OCI-LY7 (cell line): ENCODE data around the gene SEPTIN12. TPM values are rescaled to one million over a fixed set of nuclear protein-coding genes. Genes with fewer than 3 reads are reported as not detected.

Experiments
- BruUV-seq: library from RNA; stranded (reverse); fragments of 400-500 nt; replicated peaks from 2 replicates; lab custom pipeline; 2021; lab: Mats Ljungman, UMichigan
- CTCF ChIA-PET: fragments of 300-600 bp; sonication (Branson Sonifier 250); formaldehyde crosslinking; loops from one replicate; lab custom pipeline; 2022; ENCODE audit warnings: antibody characterized with exemption; ENCODE audit not compliant: unreplicated experiment; lab: Charles Lee
- POLR2A ChIA-PET: fragments of 300-600 bp; sonication (Branson Sonifier 250); formaldehyde crosslinking; loops from one replicate; lab custom pipeline; 2022; ENCODE audit warnings: antibody characterized with exemption; lab: Charles Lee
- DNase-seq: peaks from one replicate; pipeline ENCODE4 v3.0.0-alpha.2; 2015; ENCODE audit warnings: low spot score
- H2AFZ ChIP-seq: fragments of 200-600 bp; sonication (generic), shearing (Covaris generic); 2 replicates; pipeline ENCODE4 v1.6.1; 2014; ENCODE audit warnings: mild to moderate bottlenecking, antibody characterized with exemption, low read length, moderate library complexity
- H3K27ac ChIP-seq: fragments of 200-600 bp; sonication (generic); 2 replicates; pipeline ENCODE4 v1.5.1; 2014; ENCODE audit warnings: mixed run types, low read depth, mild to moderate bottlenecking, moderate library complexity, low read length, inconsistent platforms; ENCODE audit not compliant: poor library complexity, severe bottlenecking
- H3K36me3 ChIP-seq: fragments of 200-600 bp; sonication (generic); 2 replicates; pipeline ENCODE4 v1.6.1; 2014; ENCODE audit warnings: mild to moderate bottlenecking, antibody characterized with exemption, low read length, moderate library complexity, mixed read lengths; ENCODE audit not compliant: insufficient read depth
- H3K4me1 ChIP-seq: fragments of 200-600 bp; sonication (generic); 2 replicates; pipeline ENCODE4 v1.5.1; 2014; ENCODE audit warnings: mild to moderate bottlenecking, low read length; ENCODE audit not compliant: insufficient read depth, poor library complexity, severe bottlenecking
- H3K4me2 ChIP-seq: fragments of 200-600 bp; sonication (generic); 2 replicates; pipeline ENCODE4 v1.6.1; 2014; ENCODE audit warnings: mild to moderate bottlenecking, low read length
- H3K4me3 ChIP-seq: fragments of 200-600 bp; sonication (generic); 2 replicates; pipeline ENCODE4 v1.5.1; 2014; ENCODE audit warnings: mild to moderate bottlenecking, low read depth, low read length; ENCODE audit not compliant: poor library complexity, severe bottlenecking
- H3K79me2 ChIP-seq: fragments of 200-600 bp; sonication (generic); 2 replicates; pipeline ENCODE4 v1.6.1; 2016; ENCODE audit warnings: low read depth, mild to moderate bottlenecking, low read length, moderate library complexity, mixed read lengths; ENCODE audit not compliant: insufficient read depth
- H3K9me2 ChIP-seq: fragments of 200-600 bp; sonication (generic); 2 replicates; pipeline ENCODE4 v1.6.1; 2016; ENCODE audit warnings: mild to moderate bottlenecking, low read length, mixed read lengths; ENCODE audit not compliant: insufficient read depth
- H3K9me3 ChIP-seq: fragments of 200-600 bp; sonication (generic); 2 replicates; pipeline ENCODE4 v1.6.1; 2014; ENCODE audit warnings: mild to moderate bottlenecking, mixed run types, low read length, mixed read lengths
- H4K20me1 ChIP-seq: fragments of 200-600 bp; sonication (generic); 2 replicates; pipeline ENCODE4 v1.6.1; 2014; ENCODE audit warnings: mild to moderate bottlenecking, antibody characterized with exemption, low read length, moderate library complexity, mixed read lengths; ENCODE audit not compliant: insufficient read depth
- EZH2phosphoT487 ChIP-seq: fragments of 200-600 bp; sonication (generic); IDR thresholded peaks from 2 replicates; pipeline ENCODE4 v1.6.1; 2018; ENCODE audit warnings: low read depth, borderline replicate concordance, mild to moderate bottlenecking, mixed run types, antibody characterized with exemption, low read length, moderate library complexity, mixed read lengths
- intact Hi-C: fragments of 100-400 bp; cut with micrococcal nuclease; formaldehyde crosslinking; loops from one replicate; pipeline ENCODE4 v1.10.0; 2022; ENCODE audit not compliant: unreplicated experiment
- total RNA-seq, 2 experiments: library from RNA; depleted of rRNA in 1 of 2; stranded (reverse); fragments of >200 nt in 1 of 2; shearing (Covaris generic) in 1 of 2; gene quantifications; 2 replicates each; pipeline ENCODE4 v1.2.3, GENCODE V29; 2014 to 2022
- TF ChIP-seq, protein P1 (sequence below): fragments of 200-600 bp; sonication (generic); conservative IDR thresholded peaks from 2 replicates; pipeline ENCODE4 v1.5.1; 2014; ENCODE audit warnings: mild to moderate bottlenecking, antibody characterized with exemption, low read length, moderate library complexity, mixed read lengths

The SEPTIN12 gene
- total RNA-seq, 2 experiments from 2014 or later = not detected

DNA sequence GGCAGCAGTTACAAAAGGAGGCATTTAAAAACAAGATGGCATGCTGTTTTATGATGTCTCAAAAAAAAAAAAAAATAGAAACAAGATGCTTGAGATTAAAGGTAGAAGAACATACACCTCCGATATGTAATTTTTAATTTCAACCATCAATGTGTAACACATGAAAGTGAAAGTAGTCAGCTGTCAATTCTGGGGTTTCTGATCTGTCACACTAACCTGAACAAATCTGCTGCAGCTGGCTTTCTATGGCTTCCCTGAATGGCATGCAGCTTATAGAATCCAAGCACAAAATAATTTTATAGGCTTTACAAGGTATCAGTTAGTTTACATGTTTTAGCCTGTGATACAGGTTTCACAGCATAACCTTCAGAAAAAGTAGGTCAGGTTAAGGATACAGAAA is 45.4 kb upstream of the SEPTIN12 start:
- no TSS peak for BruUV-seq
- Histone ChIP-seq H3K9me2 (no peaks in the 10 kb centered on the region), H3K4me3 (no peak overlapping the region), H3K4me1 (no peaks in the 10 kb centered on the region), H3K79me2 (no peaks in the 10 kb centered on the region; the same call in 1 of the 2 replicates), H4K20me1 (no peaks in the 10 kb centered on the region), H3K36me3 (peaks cover 91% of the 10 kb centered on the region), H3K27ac (no peak overlapping the region), H2AFZ (no peak overlapping the region), H3K4me2 (no peak overlapping the region), H3K9me3 (no peaks in the 10 kb centered on the region)
- ChIA-PET POLR2A (interaction anchor here (0.6 kb wide), 1 partner anchor 207 kb away, joined by 3 read pairs; no protein-coding TSS in a partner anchor), CTCF (no interaction called here)
- DNase-seq = no peak
- intact Hi-C loops = no loop called here
- TF ChIP-seq, protein P1, sequence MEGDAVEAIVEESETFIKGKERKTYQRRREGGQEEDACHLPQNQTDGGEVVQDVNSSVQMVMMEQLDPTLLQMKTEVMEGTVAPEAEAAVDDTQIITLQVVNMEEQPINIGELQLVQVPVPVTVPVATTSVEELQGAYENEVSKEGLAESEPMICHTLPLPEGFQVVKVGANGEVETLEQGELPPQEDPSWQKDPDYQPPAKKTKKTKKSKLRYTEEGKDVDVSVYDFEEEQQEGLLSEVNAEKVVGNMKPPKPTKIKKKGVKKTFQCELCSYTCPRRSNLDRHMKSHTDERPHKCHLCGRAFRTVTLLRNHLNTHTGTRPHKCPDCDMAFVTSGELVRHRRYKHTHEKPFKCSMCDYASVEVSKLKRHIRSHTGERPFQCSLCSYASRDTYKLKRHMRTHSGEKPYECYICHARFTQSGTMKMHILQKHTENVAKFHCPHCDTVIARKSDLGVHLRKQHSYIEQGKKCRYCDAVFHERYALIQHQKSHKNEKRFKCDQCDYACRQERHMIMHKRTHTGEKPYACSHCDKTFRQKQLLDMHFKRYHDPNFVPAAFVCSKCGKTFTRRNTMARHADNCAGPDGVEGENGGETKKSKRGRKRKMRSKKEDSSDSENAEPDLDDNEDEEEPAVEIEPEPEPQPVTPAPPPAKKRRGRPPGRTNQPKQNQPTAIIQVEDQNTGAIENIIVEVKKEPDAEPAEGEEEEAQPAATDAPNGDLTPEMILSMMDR = no peak
- no peak for TF ChIP-seq EZH2phosphoT487

DNA sequence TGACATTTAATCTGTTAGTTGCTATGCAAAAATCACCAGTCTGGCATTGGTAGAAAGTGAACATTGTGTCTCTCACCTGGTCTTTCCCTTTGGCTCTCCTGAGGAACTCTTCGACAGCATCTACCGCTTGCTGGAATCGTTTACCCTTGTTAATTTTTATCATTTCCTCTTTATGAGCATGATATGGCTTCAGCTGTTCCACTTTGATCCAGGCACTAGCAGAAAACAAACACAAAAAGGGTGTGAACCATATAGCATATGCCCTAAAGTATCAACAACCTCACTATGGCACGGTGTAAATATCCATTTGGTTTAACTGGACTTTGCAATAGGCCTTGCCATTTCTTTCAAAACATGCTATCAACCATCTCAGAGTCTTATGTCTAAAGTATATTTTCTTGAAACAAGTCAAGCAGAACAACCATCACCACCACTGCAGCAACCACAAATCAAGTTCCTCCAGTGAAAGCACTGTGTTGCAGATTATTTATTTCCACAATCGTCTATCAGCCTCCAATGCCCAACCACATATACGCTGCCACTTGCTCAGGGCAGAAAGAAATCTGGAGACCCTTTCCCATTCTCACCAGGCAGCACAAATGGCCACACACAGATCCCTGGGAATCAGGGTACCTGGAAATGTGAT is 44.7 kb upstream of the SEPTIN12 start:
- H3K27ac ChIP-seq = no peak overlapping the region
- no peaks in the 10 kb centered on the region for H3K9me2 ChIP-seq
- POLR2A ChIA-PET = no interaction called here
- no peak for DNase-seq
- BruUV-seq = no TSS peak
- no peak overlapping the region for H3K4me2 ChIP-seq
- H3K4me1 ChIP-seq = no peaks in the 10 kb centered on the region
- no peaks in the 10 kb centered on the region for H3K9me3 ChIP-seq
- no peaks in the 10 kb centered on the region; the same call in 1 of the 2 replicates for H3K79me2 ChIP-seq
- H2AFZ ChIP-seq = no peak overlapping the region
- CTCF ChIA-PET = no interaction called here
- H3K36me3 ChIP-seq = peaks cover 90% of the 10 kb centered on the region
- H4K20me1 ChIP-seq = no peaks in the 10 kb centered on the region
- no peak overlapping the region for H3K4me3 ChIP-seq
- TF ChIP-seq, protein P1 = no peak
- TF ChIP-seq EZH2phosphoT487 = no peak
- intact Hi-C loops = no loop called here

DNA sequence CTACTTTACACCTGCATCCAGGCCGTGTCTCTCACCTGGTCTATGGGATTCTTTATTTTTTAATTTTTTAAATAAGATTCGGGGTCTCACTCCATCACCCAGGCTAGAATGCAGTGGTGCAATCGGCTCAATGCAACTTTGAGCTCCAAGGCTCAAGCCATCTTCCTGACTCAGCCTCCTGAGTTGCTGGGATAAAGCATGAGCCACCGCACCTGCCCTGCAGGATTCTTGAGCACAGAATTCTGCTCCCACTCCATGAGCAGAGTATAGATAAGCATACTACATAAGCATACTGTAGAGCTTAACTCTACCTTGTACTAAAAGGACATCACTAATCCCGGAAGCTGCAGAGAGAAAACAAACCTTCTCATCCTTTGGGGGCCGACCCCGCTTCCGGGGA is 43.5 kb upstream of the SEPTIN12 start:
- ChIA-PET POLR2A (interaction anchor here (0.6 kb wide), 1 partner anchor 36 kb away, joined by 3 read pairs; the partner anchor contains the start of gene SMIM22), CTCF (no interaction called here)
- Histone ChIP-seq H4K20me1 (no peaks in the 10 kb centered on the region), H2AFZ (no peak overlapping the region), H3K9me2 (no peaks in the 10 kb centered on the region), H3K79me2 (no peaks in the 10 kb centered on the region; the same call in 1 of the 2 replicates), H3K4me3 (no peak overlapping the region), H3K36me3 (peaks cover 92% of the 10 kb centered on the region), H3K27ac (no peak overlapping the region), H3K4me1 (no peaks in the 10 kb centered on the region), H3K4me2 (no peak overlapping the region), H3K9me3 (no peaks in the 10 kb centered on the region)
- DNase-seq = no peak
- intact Hi-C loops = no loop called here
- no TSS peak for BruUV-seq
- TF ChIP-seq EZH2phosphoT487 = no peak
- TF ChIP-seq, protein P1 = no peak
